ENCODE data around the gene GALNT11.

Gene GALNT11

DNA sequence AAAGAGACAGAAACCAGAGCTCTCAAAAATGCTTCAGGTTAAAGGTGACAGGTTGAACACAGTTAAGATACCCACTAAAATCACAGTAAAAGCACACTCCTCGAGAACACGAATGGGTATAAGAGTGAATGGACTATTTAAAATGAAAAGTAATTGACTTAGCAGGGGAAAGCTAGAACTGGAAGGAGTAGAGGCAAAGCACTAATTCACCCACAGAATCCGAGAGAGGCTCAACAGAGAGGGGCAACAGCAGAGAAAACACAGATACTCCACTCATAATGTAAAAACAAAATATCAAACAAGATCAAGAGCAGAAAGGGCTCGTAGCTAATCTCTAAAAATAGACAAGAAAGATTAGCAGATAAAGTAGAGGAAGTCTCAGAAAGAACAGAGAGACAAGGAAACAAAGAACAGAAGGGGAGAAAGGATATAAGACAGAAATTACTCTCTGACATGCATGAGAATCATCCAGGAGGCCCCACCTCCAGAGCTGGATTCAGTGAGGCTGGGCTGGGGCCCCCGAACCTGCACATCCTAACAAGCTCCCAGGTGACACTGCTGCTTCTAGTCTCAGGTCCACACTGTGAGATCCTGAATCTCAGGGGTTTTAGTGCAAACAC is 117.6 kb downstream of the GALNT11 start:
- DNase-seq (ENCODE audit: low read depth): no peak
- no peak overlapping the region for H3K4me3 ChIP-seq (ENCODE audit: control insufficient read depth, low read depth, low read length)
- TF ChIP-seq, protein P1, sequence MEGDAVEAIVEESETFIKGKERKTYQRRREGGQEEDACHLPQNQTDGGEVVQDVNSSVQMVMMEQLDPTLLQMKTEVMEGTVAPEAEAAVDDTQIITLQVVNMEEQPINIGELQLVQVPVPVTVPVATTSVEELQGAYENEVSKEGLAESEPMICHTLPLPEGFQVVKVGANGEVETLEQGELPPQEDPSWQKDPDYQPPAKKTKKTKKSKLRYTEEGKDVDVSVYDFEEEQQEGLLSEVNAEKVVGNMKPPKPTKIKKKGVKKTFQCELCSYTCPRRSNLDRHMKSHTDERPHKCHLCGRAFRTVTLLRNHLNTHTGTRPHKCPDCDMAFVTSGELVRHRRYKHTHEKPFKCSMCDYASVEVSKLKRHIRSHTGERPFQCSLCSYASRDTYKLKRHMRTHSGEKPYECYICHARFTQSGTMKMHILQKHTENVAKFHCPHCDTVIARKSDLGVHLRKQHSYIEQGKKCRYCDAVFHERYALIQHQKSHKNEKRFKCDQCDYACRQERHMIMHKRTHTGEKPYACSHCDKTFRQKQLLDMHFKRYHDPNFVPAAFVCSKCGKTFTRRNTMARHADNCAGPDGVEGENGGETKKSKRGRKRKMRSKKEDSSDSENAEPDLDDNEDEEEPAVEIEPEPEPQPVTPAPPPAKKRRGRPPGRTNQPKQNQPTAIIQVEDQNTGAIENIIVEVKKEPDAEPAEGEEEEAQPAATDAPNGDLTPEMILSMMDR (conservative IDR thresholded peaks at IDR 0.05; ENCODE audit: control insufficient read depth, insufficient read depth, low read depth, low read length): no peak

DNA sequence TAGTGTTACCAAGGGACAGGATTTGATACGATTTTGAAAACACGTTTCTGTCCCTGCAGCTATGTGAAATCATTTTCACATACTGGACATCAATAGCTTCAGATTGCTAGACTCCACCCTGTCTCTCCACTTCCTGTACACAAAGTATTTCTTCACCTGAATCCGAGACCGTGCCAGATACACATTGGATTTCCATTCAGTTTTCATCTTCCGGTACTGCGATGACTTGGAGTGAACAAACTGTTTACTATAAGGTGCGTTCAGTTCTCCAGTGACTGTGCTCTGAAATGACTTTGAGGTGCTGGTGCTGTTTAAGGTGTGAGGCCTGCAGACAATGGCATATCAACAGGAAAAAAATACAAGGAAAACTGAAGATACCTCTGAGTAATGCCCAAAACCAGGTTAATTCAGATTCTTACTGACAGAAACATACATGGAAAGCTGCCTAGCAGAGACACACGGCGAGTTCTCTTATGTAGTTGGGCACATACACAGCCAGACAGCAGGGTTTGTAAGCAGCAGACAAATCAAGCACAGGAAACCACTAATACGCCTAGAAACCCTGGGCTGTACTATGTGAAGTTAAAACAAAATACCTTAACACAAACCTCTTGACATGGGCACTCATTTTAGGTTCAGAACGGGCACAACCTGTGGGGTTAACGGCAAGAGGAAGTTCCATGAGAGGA is 119.2 kb downstream of the GALNT11 start:
- TF ChIP-seq, protein P1 (conservative IDR thresholded peaks at IDR 0.05; ENCODE audit: control insufficient read depth, insufficient read depth, low read depth, low read length): no peak
- no peak overlapping the region for H3K4me3 ChIP-seq (ENCODE audit: control insufficient read depth, low read depth, low read length)
- DNase-seq (ENCODE audit: low read depth): no peak

DNA sequence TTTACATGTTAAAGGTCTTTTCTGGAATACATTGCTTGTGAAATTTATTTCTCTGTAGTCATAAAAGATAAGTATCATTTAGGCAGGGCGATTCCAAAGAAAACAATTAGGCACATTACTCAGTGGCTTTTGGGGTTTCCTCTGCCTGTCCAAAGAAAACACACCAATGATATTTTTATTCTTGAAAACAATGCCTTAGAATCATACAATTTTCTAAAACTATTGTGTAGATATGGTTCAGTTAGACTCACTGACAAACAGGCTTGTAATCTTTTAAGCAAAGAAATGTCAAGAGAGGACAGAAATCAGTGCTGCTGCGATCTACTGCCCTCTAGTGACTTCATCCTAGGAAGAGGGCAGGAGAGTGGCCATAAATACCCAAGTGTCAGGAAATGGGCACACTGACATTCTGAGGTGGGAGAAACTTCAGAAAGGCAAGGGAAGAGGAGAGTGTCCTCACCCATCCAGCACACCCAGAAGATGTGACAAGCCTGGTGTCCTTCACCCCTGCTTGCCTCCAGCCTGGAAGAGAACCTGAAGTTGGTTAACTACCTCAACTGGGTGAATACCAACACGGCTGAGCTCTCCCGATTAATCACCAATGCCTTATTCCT is 120.5 kb downstream of the GALNT11 start:
- peak; percentile 74 for DNase-seq (ENCODE audit: low read depth)
- H3K4me3 ChIP-seq (ENCODE audit: control insufficient read depth, low read depth, low read length): no peak overlapping the region
- TF ChIP-seq, protein P1 (conservative IDR thresholded peaks at IDR 0.05; ENCODE audit: control insufficient read depth, insufficient read depth, low read depth, low read length): peak; percentile 77

DNA sequence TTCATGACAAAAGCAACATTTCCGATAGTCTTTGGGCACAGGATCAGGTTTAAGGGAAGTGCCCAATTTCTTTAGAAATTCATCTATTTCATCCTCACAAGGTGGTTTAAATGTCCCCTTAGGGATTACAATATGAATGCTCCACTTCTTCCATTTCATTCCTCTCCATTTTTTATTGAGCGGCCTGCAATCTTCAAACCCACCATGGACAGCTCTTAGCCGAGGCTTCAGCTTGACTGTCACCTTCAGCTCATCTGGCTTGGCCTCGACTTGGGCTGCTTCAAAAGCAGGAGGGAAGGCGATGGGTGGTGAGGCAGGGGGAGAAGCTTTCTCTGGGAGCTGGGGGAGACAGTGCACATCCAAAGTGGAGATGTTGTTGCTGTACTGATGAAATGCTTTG is 123.2 kb downstream of the GALNT11 start:
- TF ChIP-seq, protein P1 (conservative IDR thresholded peaks at IDR 0.05; ENCODE audit: control insufficient read depth, insufficient read depth, low read depth, low read length): no peak
- DNase-seq (ENCODE audit: low read depth): no peak
- no peak overlapping the region for H3K4me3 ChIP-seq (ENCODE audit: control insufficient read depth, low read depth, low read length)

DNA sequence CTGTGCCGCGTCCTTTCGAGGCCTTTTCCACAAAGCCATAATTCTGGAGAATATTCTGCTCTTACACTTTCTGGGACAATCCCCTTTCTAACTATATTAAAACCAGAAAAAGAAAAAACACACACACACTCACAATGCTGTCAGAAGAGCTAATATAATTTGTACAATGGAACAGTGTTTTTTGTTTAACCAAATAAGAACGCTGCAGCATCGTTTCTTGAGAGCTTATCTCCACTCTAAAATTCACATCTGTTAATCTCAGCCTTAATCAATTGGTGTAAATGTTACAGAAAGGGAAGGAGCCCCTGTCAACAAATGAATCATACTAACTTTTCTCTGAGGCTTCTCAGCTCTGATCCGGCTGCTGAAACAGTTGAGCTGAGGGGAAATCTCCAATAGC is 123.9 kb downstream of the GALNT11 start:
- TF ChIP-seq, protein P1 (conservative IDR thresholded peaks at IDR 0.05; ENCODE audit: control insufficient read depth, insufficient read depth, low read depth, low read length): no peak
- H3K4me3 ChIP-seq (ENCODE audit: control insufficient read depth, low read depth, low read length): no peak overlapping the region
- DNase-seq (ENCODE audit: low read depth): no peak

DNA sequence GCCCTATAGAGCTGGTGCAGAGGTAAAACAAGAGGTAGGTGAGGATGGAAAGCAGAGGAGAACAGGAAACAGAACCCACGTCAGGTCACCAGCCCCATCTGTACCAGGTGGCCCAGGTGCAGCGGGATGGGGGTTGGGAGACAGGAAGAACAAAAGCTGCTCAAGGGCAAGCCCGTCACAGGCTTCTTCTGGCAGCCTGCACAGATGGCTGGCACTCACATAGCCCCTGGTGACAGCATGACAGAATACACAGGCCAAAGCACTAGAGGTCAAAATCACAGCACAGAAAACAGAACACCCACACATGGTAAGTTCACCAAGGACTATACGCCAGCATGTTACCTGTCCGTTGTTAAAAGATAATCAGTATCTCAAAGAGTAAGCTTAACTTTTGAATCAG is 126.8 kb downstream of the GALNT11 start:
- no peak for DNase-seq (ENCODE audit: low read depth)
- TF ChIP-seq, protein P1 (conservative IDR thresholded peaks at IDR 0.05; ENCODE audit: control insufficient read depth, insufficient read depth, low read depth, low read length): no peak
- no peak overlapping the region for H3K4me3 ChIP-seq (ENCODE audit: control insufficient read depth, low read depth, low read length)

Data from fibroblast of mammary gland (primary cell).